Measurements from ENCODE around the gene LRRC74A. TPM values are rescaled to one million over a fixed set of nuclear protein-coding genes. Genes with fewer than 3 reads are reported as not detected.

The LRRC74A gene
- total and polyA plus RNA-seq, 2 of the 4 experiments (the other 2 are of a cell fraction) = not detected

- dilution Hi-C loops (cut with HindIII; ENCODE audit: low sequenced_read_pairs, unreplicated experiment) = no loop called here
- Histone ChIP-seq H3K56ac (ENCODE audit: extremely low read depth, insufficient read depth, low read length) (no peak overlapping the region), H3K9me3 (ENCODE audit: control insufficient read depth, insufficient read depth, low read length) (no peaks in the 10 kb centered on the region), H4K5ac (ENCODE audit: low read depth, low read length) (no peak overlapping the region), H3K14ac (replicated peaks; ENCODE audit: low read depth, low read length) (no peak overlapping the region), H3K4me1 (ENCODE audit: control insufficient read depth, insufficient read depth, low read length) (no peaks in the 10 kb centered on the region), H3K79me1 (ENCODE audit: low read depth in 1 of 2, low read length in 2 of 2) (no peaks in the 10 kb centered on the region), H2BK20ac (ENCODE audit: low read depth, low read length) (no peak overlapping the region), H3K4ac (ENCODE audit: low read depth, low read length) (no peak overlapping the region), H3K4me2 (ENCODE audit: low read depth, low read length) (no peak overlapping the region), H3K36me3 (ENCODE audit: control insufficient read depth, insufficient read depth, low read length) (no peaks in the 10 kb centered on the region), H3K23ac (ENCODE audit: low read depth, low read length) (no peak overlapping the region), H2AK9ac (replicated peaks; ENCODE audit: low read depth, low read length, poor library complexity) (no peak overlapping the region), H3K27ac (ENCODE audit: insufficient read depth, low read length) (no peak overlapping the region), H3K27me3 (ENCODE audit: control insufficient read depth, insufficient read depth, low read length) (peaks cover 21% of the 10 kb centered on the region), H2BK120ac (ENCODE audit: low read depth, low read length) (no peak overlapping the region), H3K4me3 (ENCODE audit: insufficient read depth, low read depth, low read length) (no peak overlapping the region), H3K9ac (ENCODE audit: low read depth, low read length) (no peak overlapping the region), H2AK5ac (ENCODE audit: low read depth, low read length) (no peak overlapping the region), H2AFZ (replicated peaks; ENCODE audit: low read length, poor library complexity) (no peak overlapping the region), H2BK15ac (ENCODE audit: low read depth, low read length) (no peak overlapping the region), H4K8ac (ENCODE audit: low read depth in 2 of 2, low read length in 2 of 2) (no peak overlapping the region), H4K91ac (ENCODE audit: insufficient read depth, low read depth, low read length) (no peak overlapping the region), H3K18ac (ENCODE audit: low read depth, low read length) (no peak overlapping the region), H2BK5ac (ENCODE audit: low read depth, low read length, poor library complexity, severe bottlenecking) (no peak overlapping the region), H4K20me1 (ENCODE audit: insufficient read depth, low read length) (no peaks in the 10 kb centered on the region), H3K9me1 (ENCODE audit: insufficient read depth, low read length) (no peaks in the 10 kb centered on the region)
- WGBS, 2 experiments (ENCODE audit: extremely low coverage in 2 of 2, insufficient read length in 1 of 2) = 29% methylated on average over 1 of the region's 1 CpG; no CpG with 5 or more reads in 1 of the 2 experiments
- POLR2A ChIA-PET (ENCODE audit: unreplicated experiment) = no interaction called here
- CTCF ChIA-PET = interaction anchor here (0.6 kb wide), 1 partner anchor 39 kb away, joined by 4 read pairs; no protein-coding TSS in a partner anchor
- in situ Hi-C loops (cut with MboI; ENCODE audit: low sequenced_read_pairs) = no loop called here
- intact Hi-C loops (cut with micrococcal nuclease) = no loop called here
- ATAC-seq (ENCODE audit: low read depth) (no peak), DNase-seq (no peak)
- BruUV-seq (replicated peaks) = no TSS peak
- TF ChIP-seq SMC3 (IDR thresholded peaks at IDR 0.05; ENCODE audit: low read depth, low read length) = no peak
- TF ChIP-seq MAZ (IDR thresholded peaks at IDR 0.05; ENCODE audit: borderline replicate concordance, low read depth, low read length) = no peak
- TF ChIP-seq BHLHE40 (IDR thresholded peaks at IDR 0.05; ENCODE audit: low read depth, low read length) = no peak
- no peak for TF ChIP-seq RAD21 (IDR thresholded peaks at IDR 0.05; ENCODE audit: low read length)
- TF ChIP-seq MXI1 (IDR thresholded peaks at IDR 0.05; ENCODE audit: borderline replicate concordance, low read depth, low read length) = no peak
- no peak for TF ChIP-seq FOS (IDR thresholded peaks at IDR 0.05; ENCODE audit: low read depth, low read length)
- TF ChIP-seq USF2 (IDR thresholded peaks at IDR 0.05; ENCODE audit: low read depth, low read length) = no peak
These were observed 6.3 kb downstream of the LRRC74A start for GRCh38 chr14:76832503-76832988.

Data from IMR-90 (cell line).